SIG-M5 (cell line): ENCODE results near the gene CACNG5.
"Not testable (repeated sequence)": the region's sequence is repeated elsewhere in the genome, so short reads cannot be mapped to it uniquely, and the experiment has no call there.

Experiments
- DNase-seq: peaks from one replicate; lab custom pipeline; 2025; lab: John Stamatoyannopoulos, UW

CACNG5 gene

DNA sequence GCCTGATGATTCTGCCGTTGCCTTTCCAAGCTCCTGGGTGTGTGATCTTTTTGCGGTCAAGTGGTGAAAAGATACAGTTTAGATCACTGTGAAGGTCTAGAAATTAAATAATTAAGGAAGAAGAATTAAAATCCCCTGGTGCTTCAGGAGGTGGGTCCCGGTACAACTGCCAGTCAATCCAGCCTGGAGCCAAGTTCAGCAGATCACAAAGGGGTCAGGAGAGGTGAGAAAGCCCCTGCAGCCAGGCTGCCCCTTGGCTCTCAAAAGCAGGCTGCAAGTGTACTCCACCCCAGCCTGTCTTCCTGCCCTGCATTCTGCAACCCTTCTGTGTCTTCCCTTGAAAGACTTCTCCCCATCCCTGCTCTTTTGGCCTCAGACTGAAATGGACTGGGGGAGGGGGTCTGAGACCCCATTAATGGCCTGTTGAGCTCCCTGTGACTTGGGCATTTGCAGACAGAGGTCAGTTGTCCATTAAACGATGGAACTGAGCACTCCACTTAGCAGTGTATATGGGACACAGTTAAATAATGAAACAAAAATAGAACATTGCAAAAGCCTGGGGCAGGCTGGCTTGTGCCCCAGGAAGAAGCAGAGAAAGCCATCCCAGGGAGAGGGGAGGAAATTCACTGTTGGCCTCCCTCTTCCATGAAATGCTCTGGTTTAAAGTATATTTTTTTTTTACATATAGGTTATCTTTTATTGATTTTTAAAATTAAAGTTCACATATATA is 15.1 kb downstream of the CACNG5 start:
- no peak for DNase-seq

DNA sequence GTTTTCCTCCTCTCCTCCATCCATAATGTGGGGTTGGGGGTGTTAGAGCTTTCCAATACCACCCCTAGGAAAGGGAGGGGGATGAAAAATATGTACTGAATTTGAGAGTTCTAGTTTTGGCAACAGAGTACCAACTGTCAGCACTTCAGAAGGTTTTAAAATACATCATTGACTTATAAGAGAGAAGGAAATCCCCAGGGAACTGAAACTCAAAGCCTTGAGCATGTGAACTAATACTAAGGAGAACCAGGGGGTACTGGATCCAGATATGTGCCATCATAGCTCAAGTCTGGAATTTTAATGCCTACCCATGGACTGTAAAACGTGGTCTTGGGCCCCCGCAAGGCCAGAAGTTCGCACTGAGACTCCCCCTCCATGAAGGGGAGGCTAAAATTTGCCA is 15.8 kb downstream of the CACNG5 start:
- no peak for DNase-seq

DNA sequence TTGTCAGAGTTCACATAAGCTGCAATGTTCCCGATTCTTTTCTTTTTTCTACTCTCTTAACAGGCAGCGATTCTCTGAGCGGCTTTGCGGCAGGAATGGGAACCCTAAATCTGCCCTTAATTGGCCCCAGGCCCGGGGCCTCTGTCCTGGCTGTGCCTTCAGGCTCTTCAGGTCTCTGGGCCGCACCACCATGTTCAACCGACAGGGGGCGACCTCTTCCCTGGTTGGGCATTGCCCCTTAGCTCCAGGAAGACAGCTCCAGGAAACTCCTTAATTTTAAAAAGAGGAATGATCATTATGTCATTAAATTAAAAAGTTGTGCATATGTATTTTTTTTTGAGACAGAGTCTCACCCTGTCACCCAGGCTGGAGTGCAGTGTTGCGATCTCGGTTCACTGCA is 20.3 kb downstream of the CACNG5 start:
- DNase-seq, result no peak

DNA sequence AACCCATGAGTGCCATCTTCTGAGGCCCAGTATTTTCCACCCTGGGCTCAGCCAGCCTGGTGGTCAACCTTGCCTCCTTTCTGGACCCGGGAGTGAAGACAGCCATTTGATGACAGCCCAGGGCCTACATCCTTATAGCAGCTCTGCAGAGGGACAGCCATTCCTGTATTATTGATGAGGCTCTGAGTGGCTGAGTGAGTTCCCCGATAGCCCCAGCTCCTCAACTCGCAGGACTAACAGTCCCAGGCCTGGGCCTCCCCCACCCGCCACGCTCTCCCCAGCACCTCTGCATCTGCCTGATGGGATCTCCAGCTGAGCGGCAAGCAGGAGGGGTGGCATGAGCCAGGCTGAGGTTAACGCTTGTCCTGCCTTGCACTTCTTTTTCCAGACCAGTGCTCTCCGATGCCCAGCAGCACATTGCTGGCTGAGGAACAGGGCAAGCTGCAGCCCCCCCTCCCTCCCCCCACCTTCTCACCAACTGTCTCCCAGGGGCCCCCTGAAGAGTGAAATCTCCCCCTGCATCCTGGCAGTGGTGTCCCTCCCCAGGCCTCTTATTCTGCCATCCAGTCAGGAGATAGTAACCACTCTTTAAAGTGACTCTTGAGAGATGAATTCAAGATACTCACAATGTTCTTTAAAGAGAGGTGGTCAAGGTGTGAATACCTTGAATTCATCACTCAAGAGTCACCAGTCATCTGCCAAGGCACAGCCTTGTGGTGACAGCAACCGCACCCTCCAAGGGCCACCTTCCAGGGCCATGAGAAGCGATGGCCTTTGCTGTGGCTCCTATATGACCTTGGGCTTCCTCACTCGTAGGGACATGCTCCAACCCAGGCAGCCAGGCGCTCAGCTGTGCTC is 23.5 kb downstream of the CACNG5 start:
- DNase-seq, result no peak

GRCh38 chr17:66859353-66859752 is 24.4 kb downstream of the CACNG5 start:
- no peak for DNase-seq

- DNase-seq, result no peak
Observed at GRCh38 chr17:66860204-66860603, 25.3 kb downstream of the CACNG5 start.

DNA sequence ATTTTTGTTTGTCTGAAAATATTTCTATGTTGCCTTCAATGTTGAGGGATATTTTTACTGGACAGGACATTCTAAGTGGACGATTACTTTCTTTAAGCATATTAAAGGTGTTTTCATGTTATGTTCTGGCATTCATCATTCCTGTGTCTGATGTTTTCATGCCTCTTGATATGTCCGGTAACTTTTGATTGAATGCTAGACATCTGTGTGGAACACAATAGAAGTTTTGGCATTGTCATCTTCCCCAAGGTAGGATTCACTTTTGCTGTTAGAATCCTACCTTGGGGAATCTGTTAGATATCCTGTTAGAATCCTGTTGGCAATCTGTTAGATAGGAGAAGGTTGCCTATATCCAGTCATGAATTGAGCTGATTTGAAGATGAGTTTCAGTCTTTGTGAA is 28.9 kb downstream of the CACNG5 start:
- DNase-seq, result no peak

- DNase-seq, result no peak
Observed at GRCh38 chr17:66865151-66865550, 30.2 kb downstream of the CACNG5 start.

DNA sequence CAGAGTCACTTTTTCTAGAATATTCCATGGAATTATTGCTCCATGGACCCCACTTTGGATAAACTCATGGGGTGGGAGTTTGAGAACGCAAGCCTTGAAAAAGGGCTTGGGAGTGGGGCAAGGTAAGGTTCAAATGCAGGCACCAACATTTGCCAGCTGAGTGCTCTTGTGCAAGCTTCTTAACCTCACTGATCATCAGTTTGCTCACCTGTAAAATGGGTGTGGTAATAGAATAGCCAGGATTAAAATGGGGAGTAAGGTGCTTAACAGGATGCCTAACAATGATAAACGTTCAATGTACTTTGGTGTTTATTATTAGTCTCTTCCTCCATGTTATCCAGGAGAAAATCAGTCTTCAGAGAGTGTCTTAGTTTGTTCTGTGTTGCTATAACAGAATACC is 39.0 kb downstream of the CACNG5 start:
- no peak for DNase-seq

- DNase-seq, result no peak
Observed at GRCh38 chr17:66884931-66885330, 50.0 kb downstream of the CACNG5 start.

GRCh38 chr17:66885417-66885816 is 50.5 kb downstream of the CACNG5 start:
- DNase-seq, result no peak

- DNase-seq, result no peak
Observed at GRCh38 chr17:66889480-66890230, 54.7 kb downstream of the CACNG5 start.

- DNase-seq, result no peak
Observed at GRCh38 chr17:66892246-66892645, 57.3 kb downstream of the CACNG5 start.

GRCh38 chr17:66893382-66893781 is 58.5 kb downstream of the CACNG5 start:
- no peak for DNase-seq

DNA sequence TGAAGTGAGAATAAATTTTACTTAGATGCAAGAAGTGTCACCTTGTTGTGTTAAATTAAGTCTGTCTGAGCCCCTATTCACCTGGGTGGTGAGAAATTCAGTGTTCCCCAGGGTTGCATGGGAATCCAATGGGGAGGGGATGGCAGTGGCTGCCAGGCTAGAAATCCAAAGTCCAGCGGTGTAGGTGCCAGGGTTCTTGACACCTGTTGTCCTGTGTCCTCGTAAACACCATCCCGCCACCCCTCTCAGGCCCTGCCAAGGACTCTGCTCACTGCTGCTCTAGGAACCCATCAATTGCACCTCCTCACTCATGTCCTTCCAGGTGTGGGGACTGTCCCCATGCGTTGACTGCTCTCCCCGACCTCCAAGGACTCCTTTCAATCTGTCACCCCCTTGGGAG is 58.9 kb downstream of the CACNG5 start:
- DNase-seq, result no peak

GRCh38 chr17:66897141-66897540 is 62.2 kb downstream of the CACNG5 start:
- no peak for DNase-seq

- no peak for DNase-seq
Observed at GRCh38 chr17:66898536-66898935, 63.6 kb downstream of the CACNG5 start.

GRCh38 chr17:66900126-66901010 is 65.5 kb downstream of the CACNG5 start:
- no peak for DNase-seq

DNA sequence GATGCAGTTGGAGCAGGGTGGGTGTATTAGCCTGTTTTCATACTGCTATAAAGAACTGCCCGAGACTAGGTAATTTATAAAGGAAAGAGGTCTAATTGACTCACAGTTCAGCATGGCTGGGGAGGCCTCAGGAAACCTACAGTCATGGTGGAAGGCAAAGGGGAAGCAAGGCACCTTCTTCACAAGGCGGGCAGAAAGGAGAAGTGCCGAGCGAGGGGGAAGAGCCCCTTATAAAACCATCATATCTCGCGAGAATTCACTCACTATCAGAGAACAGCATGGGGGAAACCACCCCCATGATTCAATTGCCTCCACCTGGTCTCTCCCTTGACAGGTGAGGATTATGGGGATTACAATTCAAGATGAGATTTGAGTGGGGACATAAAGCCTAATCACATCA is 68.4 kb downstream of the CACNG5 start:
- not testable (repeated sequence) for DNase-seq

GRCh38 chr17:66903781-66904180 is 68.9 kb downstream of the CACNG5 start:
- no peak for DNase-seq

DNA sequence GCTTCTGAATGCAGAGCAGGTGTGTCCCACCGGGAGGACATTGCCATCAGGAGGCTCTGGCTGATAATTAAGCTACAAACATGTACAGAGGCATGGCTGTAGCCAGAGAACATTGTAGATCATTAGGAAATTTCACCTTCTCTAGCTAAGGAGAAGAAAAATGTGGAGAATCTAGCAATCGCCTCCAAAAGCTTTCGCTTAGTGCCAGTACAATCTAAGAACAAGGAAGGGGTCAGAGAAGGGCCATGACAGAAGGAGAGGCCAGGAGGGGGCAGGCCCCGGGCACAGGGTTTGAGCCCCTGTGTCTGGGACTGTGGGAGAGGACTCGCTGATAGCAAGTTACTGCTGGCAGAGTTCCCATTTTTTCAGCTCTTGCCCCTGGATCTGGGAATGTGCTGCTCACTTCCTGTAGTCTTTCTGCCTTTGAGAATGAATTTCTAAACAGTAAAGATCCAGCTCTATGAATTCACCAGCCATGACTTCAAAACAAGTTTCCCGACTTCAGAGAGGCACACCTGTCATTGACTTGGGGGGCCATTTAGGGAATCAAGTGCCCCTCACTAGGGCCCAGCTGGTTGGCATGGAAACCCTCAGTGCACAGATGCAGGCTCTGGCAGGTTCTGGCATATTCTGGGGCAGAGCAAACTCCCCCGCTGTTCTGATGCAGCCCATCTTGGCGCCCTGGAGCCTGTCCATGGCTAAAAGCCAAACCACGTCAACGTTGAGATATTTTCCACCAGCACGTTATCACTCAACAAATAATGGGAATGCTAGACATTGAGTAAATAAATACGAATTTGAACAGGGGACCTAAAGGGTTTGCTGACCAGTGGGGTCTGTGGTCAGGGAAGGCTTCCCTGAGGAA is 70.1 kb downstream of the CACNG5 start:
- no peak for DNase-seq
